ENCODE measurements around the gene COX10.
"Not testable (repeated sequence)": the region's sequence is repeated elsewhere in the genome, so short reads cannot be mapped to it uniquely, and the experiment has no call there.

The COX10 gene

DNA sequence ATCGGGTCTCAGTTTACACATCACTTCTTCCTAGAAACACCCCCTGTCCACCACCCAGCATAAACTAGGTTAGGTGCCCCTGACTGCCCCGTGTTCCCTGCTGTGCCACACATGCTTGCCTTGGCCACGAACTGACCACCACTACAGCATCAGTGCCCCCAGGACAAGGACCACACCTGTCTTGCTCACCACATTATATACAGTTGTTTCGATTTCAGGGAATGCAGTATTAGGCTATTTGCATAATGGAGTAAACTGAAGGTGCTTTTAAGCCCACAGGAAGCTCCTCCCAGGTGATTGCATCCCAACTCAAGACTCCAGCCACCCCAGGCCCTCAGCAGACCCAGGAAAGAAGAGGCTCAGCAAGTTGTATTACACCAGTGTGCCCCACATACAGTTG is 117.1 kb downstream of the COX10 start:
- not testable (repeated sequence) for DNase-seq

DNA sequence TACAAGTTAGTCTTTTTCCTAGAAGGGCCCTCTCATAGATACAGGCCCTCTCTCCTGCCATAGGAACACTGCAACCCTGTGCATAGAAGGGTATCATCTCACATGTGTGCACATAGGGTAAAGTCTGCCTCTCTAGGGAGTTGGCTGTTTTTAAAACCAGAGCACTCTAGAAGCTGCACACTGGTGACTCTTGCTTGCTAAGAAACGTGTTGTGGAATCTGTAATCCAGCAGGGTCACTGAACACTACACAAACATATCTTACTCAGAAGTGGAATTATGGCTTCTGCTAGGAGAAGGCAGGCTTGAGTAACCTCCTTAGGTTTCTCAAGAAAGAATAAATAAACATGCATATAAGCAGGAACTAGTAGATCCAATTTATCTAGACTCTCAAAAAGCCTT is 121.5 kb downstream of the COX10 start:
- DNase-seq: not testable (repeated sequence)

DNA sequence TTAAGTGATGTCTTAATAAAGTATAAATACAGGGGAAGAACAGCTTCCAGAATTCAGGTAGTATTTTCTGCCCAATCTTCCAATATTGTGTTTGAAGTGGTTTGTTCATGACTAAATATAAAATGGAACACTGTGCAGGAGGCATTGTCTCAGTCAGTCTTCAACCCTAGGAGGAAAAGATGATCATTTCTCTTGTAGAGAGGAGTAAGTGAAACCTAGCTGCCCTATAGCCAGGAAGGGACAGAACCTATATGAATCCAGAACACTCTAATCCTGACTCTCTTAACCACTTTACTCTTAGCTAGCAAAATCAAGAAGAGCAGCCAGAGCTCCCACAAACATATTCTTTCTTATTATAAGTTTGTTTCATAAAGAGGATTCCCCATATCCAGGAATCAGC is 122.2 kb downstream of the COX10 start:
- not testable (repeated sequence) for DNase-seq

DNA sequence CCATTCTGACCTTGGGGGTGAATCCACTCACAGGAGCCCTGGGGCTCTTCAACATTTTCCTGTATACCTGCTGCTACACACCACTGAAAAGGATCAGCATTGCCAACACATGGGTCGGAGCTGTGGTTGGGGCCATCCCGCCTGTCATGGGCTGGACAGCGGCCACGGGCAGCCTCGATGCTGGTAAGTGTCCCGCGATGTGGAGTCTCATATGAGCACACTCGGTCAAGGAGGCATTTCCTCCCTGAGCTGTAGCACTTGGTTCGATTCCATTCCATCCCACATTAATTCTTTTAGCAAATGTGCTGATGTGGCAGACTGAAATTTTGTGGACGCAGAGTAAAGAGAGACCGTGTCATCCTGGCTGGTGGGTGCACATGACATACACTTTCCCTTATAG is 122.7 kb downstream of the COX10 start:
- not testable (repeated sequence) for DNase-seq

DNA sequence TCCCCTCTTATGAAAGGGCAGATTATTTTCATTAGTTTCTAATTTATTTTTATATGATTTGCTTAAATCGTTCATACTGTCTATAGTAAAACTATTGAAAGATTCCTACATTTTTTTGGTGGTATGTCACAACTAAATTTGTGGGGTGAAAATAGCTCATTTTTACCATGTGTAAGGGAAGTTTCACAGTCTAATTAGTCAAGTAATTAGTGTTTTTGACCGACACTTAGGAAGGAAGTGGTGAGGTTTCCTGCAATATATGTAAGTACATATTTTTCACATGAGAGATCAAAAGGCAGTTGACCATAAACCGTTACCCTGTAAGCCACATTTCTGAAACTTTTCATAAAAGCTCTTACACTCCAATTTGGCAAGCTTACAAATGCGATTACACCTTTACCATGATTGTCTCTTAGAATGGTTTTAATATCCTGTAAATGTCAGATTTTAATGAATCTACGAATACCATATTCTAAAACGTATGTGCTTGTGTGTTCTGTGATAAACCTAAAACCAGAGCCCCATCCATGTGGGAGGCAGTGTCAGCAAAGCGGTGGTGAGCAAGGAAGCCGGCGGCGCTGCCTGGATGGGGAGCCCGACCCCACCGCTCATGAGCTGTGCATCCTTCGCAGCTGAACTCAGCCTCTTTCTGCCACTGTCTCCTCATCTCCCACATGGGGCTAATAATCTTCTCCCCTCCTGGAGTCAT is 123.5 kb downstream of the COX10 start:
- not testable (repeated sequence) for DNase-seq

DNA sequence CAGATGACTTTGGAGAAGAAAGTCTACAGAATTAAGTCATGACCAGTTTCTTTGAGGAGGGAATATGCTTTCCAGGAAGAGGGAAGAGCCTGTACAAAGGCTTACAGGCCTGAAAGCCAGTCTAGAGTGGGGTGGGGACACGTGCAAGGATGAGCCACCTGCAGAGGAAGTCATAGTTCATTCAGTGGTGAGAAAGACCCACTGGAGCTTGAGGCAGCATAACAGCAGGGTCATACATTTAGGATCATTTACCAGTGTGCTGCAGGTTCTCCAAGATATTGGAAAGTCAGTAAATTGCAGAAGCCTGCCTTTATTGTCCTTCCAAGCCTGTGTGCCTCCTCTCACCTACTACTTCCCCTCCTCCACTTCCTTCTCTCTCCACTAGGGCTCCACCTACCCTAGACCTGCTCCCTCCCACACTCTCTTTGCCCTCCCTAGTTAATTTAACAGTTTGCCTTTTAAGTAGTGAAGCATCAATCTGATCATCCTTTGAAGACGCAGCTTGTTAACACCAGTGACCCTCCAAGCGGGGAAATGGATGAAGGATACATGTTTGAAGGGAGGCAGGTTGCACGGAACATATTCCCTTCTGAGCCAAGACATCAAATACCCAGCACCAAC is 127.2 kb downstream of the COX10 start:
- DNase-seq: no peak

DNA sequence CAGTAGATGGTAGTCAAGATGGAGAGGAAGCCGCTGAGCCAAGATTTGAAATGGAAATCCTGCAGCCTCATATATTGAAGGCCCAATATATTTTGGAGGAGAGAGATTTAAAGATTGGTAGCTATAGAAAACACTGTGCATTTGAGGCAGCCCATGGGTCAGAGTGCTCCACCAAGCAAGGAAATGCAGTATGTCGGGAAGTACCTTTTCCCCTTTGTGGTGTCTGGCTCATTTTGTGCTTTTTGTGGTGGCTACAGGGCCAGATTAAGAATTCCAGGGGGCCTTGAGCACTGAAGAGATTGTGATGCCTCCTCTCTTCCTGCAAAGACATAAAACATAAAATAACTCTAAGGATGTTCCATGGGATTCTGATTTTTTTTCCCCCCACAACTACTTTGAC is 127.8 kb downstream of the COX10 start:
- DNase-seq: no peak

DNA sequence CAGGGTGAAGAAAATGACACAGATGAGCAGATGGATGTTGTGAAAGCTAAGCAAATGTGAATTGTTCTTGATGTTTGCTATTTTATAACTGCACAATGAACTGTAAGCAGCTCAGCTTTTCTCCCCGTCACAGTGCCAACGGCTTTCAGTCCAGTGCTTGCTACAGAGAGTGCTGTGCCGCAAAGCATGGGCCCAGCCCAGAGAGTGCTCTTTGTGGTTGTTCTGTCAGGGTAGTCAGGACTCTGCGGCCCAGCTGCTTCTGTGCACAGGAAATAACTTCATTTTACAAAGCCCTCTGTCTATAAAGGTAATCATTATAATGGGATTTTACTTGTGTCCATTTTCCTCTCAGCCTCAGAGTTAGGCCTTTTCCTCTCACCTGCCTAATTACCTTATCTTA is 128.3 kb downstream of the COX10 start:
- no peak for DNase-seq

DNA sequence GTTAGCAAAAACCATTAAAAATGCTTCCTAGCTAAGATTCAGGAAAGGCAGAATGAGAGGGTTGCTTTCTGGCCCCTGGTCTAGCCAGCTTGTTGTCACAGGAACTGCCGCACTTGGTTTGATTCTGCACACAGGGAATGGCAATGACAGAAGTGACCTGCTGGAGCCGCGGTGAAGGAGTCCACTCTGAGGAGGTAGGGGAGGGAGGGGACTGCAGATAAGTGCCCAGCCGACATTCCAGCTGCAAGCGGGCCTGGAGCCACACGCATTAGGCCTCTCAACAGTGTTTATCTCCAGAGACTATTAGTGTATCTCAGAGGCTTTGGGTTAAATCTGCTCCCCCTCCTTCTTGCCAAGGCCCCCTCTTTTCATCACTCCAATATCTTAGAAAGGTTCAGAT is 128.7 kb downstream of the COX10 start:
- DNase-seq: no peak

DNA sequence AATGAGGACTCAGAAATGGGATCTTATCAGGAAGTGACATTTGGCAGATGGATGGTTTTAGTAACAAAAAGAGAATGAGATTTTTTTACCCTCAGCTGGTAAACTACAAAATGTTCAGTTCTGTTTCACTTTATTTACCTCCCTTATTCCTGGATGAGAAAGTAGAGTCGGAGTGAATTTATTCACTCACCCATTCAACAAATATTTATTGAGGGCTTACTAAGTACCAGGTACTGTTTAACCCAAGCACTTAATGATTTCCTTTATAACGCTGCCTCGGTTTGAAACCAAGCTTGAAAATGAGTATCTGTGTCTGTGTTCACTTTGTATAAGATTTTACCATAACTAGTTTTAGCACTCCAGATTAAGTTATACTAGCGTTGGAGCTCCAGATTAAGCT is 129.3 kb downstream of the COX10 start:
- no peak for DNase-seq

DNA sequence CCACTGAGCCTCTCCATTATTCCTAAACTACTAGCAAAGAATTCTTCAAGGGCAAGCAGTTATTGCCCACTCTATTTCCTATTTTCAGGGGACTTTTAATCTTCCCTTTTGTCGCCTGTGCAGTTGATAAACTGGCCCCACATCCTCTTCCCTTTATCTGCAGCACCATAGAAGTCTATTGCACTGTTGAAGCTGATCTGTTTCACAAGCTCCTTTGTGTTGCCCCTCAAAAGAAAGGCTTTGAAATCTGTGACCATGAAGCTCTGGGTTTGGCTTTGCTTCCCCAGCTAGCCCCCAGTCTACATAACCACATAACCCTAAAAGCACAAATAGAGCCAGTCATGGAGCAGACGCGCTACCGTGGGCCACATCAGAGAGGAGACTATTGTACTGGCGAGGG is 130.3 kb downstream of the COX10 start:
- DNase-seq: no peak

DNA sequence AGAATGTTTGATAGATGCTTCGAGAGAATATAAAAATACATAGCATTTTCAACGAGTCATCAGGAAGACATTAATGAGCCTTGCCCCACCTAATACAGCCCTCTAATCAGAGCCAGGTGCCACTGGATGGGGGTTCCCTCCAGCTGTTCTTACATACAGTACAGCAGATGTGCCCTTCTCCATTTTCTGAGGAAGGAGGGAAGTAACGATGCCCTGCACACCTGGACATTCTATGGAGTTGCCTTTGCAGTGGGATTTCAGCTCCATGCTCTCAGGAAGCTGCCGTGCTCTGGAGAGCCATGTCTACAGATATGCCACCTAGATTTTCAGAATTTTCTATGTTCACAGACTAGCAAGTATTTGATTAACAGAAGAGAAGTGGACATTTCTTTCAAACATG is 131.1 kb downstream of the COX10 start:
- DNase-seq: no peak

DNA sequence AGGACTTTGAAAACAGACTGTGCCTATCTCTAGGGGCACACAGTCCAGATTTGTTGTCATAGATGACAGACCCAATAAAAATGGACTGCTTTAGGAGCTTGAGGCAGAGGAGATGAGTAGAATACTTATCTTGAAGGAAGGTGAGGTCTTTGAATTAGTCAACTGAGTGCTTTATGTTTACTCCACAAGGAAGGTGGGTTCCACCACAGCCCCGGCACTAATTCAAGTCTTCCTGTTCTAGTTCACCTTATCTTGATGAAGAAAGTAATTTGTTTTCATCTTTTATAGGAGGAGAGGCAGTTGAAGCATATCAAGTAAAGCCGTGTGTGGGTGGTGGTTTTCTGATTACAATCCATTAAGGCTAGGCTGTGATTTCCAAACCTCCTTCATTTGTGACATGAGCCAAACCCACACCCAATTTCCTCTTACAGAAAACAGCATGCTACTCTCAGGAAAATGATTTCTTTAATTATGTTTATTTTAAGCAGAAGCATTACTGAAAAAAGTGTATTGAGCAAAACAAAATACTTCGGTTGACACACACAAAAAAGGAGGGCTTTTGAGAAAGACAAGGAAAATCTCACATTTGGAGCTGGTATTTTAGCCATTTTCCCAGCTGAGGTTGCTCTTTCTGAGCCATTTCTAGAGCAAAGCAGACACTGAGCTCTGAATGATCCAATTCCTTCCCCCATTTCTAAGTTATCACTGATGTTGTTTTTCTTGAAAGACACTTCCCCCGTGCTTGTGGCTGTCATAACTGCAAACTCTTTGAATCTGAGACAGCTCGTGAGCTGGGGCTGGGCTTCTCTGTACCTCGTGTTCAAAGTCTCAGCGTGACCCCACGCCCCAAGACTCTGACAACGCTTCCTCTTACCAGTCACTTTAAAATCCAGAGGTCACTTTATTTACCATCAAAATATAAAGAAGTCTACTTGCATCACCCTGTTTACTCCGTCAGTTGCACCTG is 132.0 kb downstream of the COX10 start:
- peak; percentile 74 for DNase-seq

DNA sequence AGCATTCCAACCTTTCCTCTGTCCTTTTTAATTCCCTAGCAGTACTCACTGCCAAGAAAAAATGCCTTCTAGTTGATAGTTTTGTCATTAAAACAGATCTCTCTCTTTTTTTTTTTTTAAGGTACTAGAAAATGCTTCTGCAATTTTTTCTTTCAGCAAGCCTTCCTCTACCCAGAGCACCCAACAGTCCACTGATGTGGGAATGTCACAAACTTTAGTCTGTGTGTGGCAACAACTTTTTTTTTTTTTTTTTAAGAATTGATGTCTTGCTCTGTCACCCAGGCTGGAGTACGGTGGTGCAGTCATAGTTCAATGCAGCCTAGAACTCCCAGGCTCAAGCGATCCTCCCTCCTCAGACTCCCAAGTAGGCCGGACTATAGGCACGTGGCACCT is 132.7 kb downstream of the COX10 start:
- no peak for DNase-seq

DNA sequence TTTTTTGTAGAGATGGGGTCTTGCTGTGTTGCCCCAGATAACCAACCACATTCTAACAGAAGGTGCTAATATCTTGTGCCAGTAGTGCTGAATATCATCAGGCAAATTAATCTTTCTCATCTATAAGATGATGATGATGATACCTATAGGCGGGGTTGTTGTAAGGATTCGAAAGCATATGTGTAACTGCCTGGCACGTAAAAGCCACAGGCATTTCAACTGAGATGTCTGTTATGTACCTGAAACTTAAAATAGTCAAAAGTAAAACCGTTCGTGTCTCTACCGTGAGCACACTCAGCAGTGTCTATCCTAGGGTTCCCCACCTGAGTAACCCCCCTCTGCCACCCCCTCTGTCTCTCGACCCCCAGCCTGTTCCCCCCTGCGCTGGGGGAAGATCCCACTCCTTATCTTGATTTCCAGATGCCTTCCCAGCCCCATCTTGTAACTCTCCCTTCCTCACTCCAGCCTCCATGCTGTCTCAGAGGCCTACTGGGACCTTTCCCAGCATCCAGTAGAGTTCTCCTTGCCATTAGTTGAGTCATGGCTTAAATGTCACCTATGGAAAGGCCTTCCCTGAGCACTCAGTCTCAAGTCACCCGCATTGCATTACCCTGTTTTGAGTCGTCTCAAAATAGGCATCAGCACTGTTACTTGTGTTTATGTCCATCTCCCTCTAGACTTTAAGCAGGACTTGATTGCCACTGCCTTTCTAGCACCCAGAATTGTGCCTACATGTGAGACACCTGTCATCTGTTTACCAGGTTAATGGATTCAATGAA is 133.3 kb downstream of the COX10 start:
- DNase-seq: no peak

DNA sequence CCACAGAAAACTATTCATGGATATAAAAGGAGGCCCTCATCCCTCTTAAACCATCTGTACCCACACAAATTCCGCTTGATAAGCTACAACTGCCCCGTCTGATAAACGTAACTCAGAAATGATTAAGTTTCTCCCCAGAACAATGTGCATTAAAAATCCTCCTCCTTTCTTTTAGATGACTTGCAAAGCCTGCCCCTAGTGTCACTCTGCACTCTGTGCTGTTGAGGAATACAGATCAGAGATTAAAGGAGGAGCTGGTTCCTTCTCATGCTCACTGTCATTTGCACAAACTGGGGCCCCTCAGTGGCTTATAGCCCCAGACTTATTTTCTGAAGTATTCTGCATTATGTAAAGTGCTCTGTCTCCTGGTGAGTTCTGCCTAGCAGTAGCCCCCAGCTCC is 134.1 kb downstream of the COX10 start:
- DNase-seq: peak; percentile 84

DNA sequence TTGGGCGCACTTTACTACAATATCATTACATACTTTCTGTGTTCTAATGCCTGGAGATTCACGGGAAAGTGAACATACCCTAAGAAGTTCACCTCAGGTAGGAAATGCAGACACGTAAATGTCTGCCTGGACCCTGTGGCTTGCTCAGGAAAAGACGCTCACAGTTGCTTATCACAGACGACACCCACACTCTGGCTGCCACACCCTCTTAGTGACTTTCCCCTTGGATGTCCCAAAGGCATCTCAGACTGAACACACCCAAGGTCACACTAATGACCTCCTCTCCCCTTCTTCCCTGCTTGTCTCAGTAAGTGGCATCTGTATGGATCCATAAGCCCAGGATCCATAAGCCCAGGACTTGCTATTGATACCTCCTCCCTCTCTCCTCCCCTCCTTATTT is 134.8 kb downstream of the COX10 start:
- DNase-seq: no peak

DNA sequence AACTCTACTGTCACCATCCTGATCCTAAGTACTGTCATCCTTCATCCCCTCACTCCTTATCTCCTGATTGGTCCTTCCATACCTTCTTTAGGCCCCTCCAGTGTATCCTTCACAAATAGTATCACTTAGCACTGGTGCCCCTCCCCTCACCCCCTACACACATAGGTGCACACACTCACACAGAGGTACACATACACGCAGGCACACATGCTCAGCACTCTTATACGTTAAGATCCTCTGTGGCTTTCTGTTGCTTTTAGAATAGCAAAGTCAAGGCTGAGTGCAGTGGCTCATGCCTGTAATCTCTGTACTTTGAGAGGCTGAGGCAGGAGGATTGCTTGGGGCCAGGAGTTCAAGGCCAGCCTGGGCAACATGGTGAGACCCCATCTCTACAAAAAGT is 135.2 kb downstream of the COX10 start:
- DNase-seq: no peak

DNA sequence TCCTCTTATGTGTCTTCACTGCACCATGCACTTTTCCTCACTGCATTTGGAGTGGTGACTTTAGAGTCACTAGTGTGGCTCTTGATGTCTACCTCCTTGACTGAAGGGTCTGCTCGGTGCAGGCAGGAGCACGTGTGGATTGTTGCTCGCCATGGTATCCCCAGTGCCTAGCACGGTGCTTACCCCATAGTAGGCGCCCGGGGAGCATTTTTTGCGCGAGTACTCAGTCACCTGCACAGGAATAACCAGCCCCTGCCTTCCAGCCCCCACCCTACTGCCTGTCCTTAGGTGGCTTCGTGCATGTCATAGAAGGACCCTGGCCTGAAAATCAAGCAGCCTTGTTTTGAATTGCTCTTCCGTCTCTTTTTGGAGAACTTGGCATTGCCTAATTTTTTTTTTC is 136.1 kb downstream of the COX10 start:
- DNase-seq: no peak

DNA sequence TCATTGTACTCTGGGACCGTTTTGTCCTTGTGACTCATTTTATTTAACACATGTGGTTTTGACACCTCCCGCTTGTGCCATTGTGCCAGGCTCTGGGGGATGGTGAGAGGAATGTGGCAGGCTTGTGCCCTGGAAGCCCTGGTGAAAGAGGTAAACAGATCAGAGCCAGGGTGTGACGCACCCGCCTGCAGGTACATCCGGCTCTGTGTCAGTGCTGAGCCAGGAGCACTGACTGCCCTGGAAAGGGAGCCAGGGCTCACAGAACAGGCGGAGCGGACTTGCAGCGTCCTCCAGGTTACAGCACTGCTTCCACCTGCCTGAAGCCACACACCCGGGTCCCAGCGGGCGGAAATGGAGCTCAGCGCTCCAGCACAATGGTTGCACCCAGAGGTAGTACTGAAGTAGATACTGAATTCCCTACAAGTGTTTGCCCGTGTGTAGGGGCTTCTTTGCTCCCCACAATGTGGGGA is 136.7 kb downstream of the COX10 start:
- DNase-seq: no peak

DNA sequence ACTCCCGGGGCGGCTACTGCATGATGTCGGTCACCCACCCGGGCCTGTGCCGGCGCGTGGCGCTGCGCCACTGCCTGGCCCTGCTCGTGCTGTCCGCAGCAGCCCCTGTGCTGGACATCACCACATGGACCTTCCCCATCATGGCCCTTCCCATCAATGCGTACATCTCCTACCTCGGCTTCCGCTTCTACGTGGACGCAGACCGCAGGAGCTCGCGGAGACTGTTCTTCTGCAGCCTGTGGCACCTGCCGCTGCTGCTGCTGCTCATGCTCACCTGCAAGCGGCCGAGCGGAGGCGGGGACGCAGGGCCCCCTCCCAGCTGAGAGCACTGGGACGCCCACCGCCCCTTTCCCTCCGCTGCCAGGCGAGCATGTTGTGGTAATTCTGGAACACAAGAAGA is 137.6 kb downstream of the COX10 start:
- DNase-seq: no peak

DNA sequence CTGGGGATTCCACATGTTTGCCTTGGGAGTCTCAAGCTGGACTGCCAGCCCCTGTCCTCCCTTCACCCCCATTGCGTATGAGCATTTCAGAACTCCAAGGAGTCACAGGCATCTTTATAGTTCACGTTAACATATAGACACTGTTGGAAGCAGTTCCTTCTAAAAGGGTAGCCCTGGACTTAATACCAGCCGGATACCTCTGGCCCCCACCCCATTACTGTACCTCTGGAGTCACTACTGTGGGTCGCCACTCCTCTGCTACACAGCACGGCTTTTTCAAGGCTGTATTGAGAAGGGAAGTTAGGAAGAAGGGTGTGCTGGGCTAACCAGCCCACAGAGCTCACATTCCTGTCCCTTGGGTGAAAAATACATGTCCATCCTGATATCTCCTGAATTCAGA is 138.5 kb downstream of the COX10 start:
- no peak for DNase-seq

DNA sequence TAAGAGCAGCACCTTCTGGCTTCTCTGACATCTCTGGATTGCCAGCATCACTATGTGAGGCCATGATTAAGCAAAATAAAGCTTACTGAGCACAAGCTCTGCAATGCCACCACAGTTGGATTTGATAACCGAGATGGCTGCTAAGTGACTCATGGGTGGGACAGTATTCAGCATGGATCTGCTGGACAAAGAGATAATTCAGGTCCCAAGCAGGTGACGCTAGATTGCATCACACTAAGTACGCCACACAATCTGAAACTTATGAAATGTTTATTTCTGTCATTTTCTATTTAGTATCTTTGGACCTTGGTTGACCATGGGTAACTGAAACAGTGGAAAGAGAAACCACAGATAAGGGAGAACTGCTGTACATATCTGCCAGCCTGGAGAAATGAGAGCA is 139.9 kb downstream of the COX10 start:
- peak; percentile 99 for DNase-seq
